B cell (primary cell): ENCODE data around the gene ATP2B3. TPM values are rescaled to one million over a fixed set of nuclear protein-coding genes. Genes with fewer than 3 reads are reported as not detected.

Experiments
- ATAC-seq: fragments of 200-7000 bp; cut with Tn5 transposase; one replicate; pipeline ENCODE4 v1.10.0; 2021; ENCODE audit warnings: low read depth, mild to moderate bottlenecking, moderate number of reproducible peaks, moderate library complexity
- CTCF ChIA-PET: fragments of 350-600 bp; sonication (Branson Sonifier 250); formaldehyde crosslinking; loops from one replicate; lab custom pipeline; 2021; ENCODE audit warnings: antibody characterized with exemption, inconsistent platforms; lab: Charles Lee
- POLR2A ChIA-PET: fragments of 350-600 bp; sonication (Branson Sonifier 250); formaldehyde crosslinking; loops from one replicate; lab custom pipeline; 2021; ENCODE audit warnings: antibody characterized with exemption; lab: Charles Lee
- DNase-seq: peaks from one replicate; pipeline ENCODE4 v3.0.0; 2013
- H2AFZ ChIP-seq: 2 replicates; pipeline ENCODE4 v1.6.1; 2012; ENCODE audit warnings: mild to moderate bottlenecking, low read depth, low read length; ENCODE audit not compliant: insufficient read depth, poor library complexity, severe bottlenecking
- H3K27ac ChIP-seq, 2 donors: 1 replicate in 1 of 2; 2 replicates in 1 of 2; pipeline ENCODE4 v1.5.1; 2012 to 2013; ENCODE audit warnings: low read length in 2 of 2, mild to moderate bottlenecking in 2 of 2, moderate library complexity in 1 of 2
- H3K27me3 ChIP-seq, 4 experiments: fragments of 200-600 bp in 1 of 4; sonication (generic) in 1 of 4; replicated peaks in 1 of 4; 1 replicate in 2 of 4; 2 replicates in 2 of 4; pipeline versions ENCODE4 v1.6.1 to v1.7.0; 2013 to 2016; ENCODE audit warnings: low read length in 3 of 4, mild to moderate bottlenecking in 2 of 4, mixed read lengths in 1 of 4, moderate library complexity in 1 of 4; ENCODE audit not compliant: insufficient read depth in 4 of 4, control insufficient read depth in 3 of 4; ENCODE audit errors: control extremely low read depth in 1 of 4
- H3K36me3 ChIP-seq, 2 experiments: replicated peaks in 1 of 2; 1 replicate in 1 of 2; 2 replicates in 1 of 2; pipeline versions ENCODE4 v1.6.1 to v1.7.1; 2013; ENCODE audit warnings: low read length in 1 of 2; ENCODE audit not compliant: insufficient read depth in 2 of 2, control insufficient read depth in 1 of 2; ENCODE audit errors: control extremely low read depth in 1 of 2, extremely low read depth in 1 of 2
- H3K4me1 ChIP-seq, 2 donors: fragments of 200-600 bp in 1 of 2; sonication (generic) in 1 of 2; 1 replicate in 1 of 2; 2 replicates in 1 of 2; pipeline versions ENCODE4 v1.5.1 to v1.6.1; 2013 to 2017; ENCODE audit warnings: low read length in 2 of 2; ENCODE audit not compliant: control insufficient read depth in 2 of 2, insufficient read depth in 2 of 2
- H3K4me2 ChIP-seq: replicated peaks from 2 replicates; pipeline ENCODE3; 2012; ENCODE audit warnings: mild to moderate bottlenecking, low read depth, low read length; ENCODE audit not compliant: poor library complexity, severe bottlenecking
- H3K4me3 ChIP-seq, 5 experiments: fragments of 200-600 bp in 1 of 5; sonication (generic) in 1 of 5; 1 replicate in 3 of 5; 2 replicates in 2 of 5; pipeline versions ENCODE4 v1.5.1 to v1.7.0; 2011 to 2016; ENCODE audit warnings: low read length in 4 of 5, mild to moderate bottlenecking in 4 of 5, low read depth in 2 of 5, control low read depth in 1 of 5, moderate library complexity in 1 of 5; ENCODE audit not compliant: insufficient read depth in 1 of 5; ENCODE audit errors: control extremely low read depth in 1 of 5, extremely low read depth in 1 of 5
- H3K79me2 ChIP-seq: fragments of 200-600 bp; sonication (generic); one replicate; pipeline ENCODE4 v1.6.0; 2016; ENCODE audit warnings: low read length; ENCODE audit not compliant: control insufficient read depth, insufficient read depth
- H3K9ac ChIP-seq: fragments of 200-600 bp; sonication (generic); 2 replicates; pipeline ENCODE4 v1.6.1; 2017; ENCODE audit warnings: mild to moderate bottlenecking, low read length, moderate library complexity
- H3K9me3 ChIP-seq, 3 donors: one replicate each; pipeline versions ENCODE4 v1.6.1 to v1.7.1; 2013; ENCODE audit warnings: low read length in 2 of 3; ENCODE audit not compliant: control insufficient read depth in 2 of 3, insufficient read depth in 1 of 3; ENCODE audit errors: control extremely low read depth in 1 of 3
- H4K20me1 ChIP-seq: 2 replicates; pipeline ENCODE4 v1.6.0; 2012; ENCODE audit warnings: mild to moderate bottlenecking, low read length; ENCODE audit not compliant: insufficient read depth, control insufficient read depth, poor library complexity, severe bottlenecking
- H3K27ac Mint-ChIP-seq: one replicate; pipeline ENCODE4 v1.8.0; 2021; ENCODE audit warnings: mixed read lengths
- H3K27me3 Mint-ChIP-seq: one replicate; pipeline ENCODE4 v1.8.0; 2021; ENCODE audit warnings: mixed read lengths
- H3K4me1 Mint-ChIP-seq: one replicate; pipeline ENCODE4 v1.8.0; 2021; ENCODE audit warnings: mixed read lengths
- H3K4me3 Mint-ChIP-seq: one replicate; pipeline ENCODE4 v1.8.0; 2021; ENCODE audit warnings: mixed read lengths
- H3K9me3 Mint-ChIP-seq: one replicate; pipeline ENCODE4 v1.8.0; 2022; ENCODE audit warnings: mixed read lengths; ENCODE audit not compliant: insufficient read depth
- EZH2 ChIP-seq: IDR thresholded peaks from 2 replicates; pipeline ENCODE4 v1.6.1; 2012; ENCODE audit warnings: borderline replicate concordance, low read depth, mild to moderate bottlenecking, moderate library complexity, low read length; ENCODE audit not compliant: insufficient read depth, poor library complexity, severe bottlenecking
- WGBS: methylation state at CpG from one replicate; pipeline ENCODE4 v1.1.5; 2013; ENCODE audit warnings: missing lambda C conversion rate; ENCODE audit not compliant: insufficient coverage; 5-methylcytosine and 5-hydroxymethylcytosine counted together
- intact Hi-C: fragments of 100-400 bp; cut with micrococcal nuclease; formaldehyde crosslinking; loops from one replicate; pipeline ENCODE4 v1.10.0; 2022
- polyA plus RNA-seq: library from polyadenylated mRNA; depleted of rRNA; stranded (reverse); fragments of >200 nt; gene quantifications from 2 replicates; pipeline ENCODE4 v1.2.3, GENCODE V29; 2012
- total RNA-seq, 2 donors: library from RNA; stranded (reverse); fragments of 120-200 nt in 1 of 2; gene quantifications; 1 replicate in 1 of 2; 2 replicates in 1 of 2; pipeline versions ENCODE4 v1.2.3 to v1.2.4, GENCODE V29; 2013 to 2022
- TF ChIP-seq, protein P1 (sequence below): fragments of 200-600 bp; IDR thresholded peaks from one replicate; pipeline ENCODE4 v1.8.0; 2022; ENCODE audit warnings: antibody characterized with exemption, mild to moderate bottlenecking

ATP2B3 gene
- total and polyA plus RNA-seq, 2 donors (not counting 1 experiment from before 2014, with no cell fraction given): not detected

DNA sequence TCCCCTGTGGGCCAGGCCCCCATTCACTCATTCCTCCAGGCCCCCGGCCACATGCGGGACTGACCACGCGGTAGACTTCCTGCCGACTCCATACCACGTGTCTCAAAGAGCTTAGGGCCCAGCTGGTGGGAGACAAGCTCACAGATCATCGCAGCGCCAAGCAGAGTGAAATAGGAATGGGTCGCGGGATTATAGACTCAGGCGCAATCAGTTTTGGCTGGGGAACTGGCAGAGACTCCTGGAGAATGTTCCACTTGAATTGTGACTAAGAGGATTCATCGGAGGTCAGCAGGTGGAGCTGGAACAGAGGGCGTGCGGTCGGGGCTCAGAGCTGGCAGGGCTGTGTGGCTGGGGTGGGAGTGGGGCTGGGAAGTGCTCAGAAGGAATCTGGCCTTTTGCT is 15.6 kb downstream of the ATP2B3 start:
- Mint-ChIP-seq H3K4me3 (no peak overlapping the region), H3K9me3 (no peaks in the 10 kb centered on the region), H3K4me1 (no peaks in the 10 kb centered on the region), H3K27ac (no peak overlapping the region), H3K27me3 (peaks cover 4% of the 10 kb centered on the region)
- CTCF ChIA-PET: interaction anchor here (1.2 kb wide), 1 partner anchor 9 kb away, joined by 3 read pairs; no protein-coding TSS in a partner anchor
- Histone ChIP-seq H3K4me2 (no peak overlapping the region), H3K27me3 (no peaks in the 10 kb centered on the region), H3K27ac (no peak overlapping the region), H2AFZ (no peak overlapping the region), H3K9ac (no peak overlapping the region), H3K4me1 (no peaks in the 10 kb centered on the region), H3K9me3 (no peaks in the 10 kb centered on the region), H3K79me2 (no peaks in the 10 kb centered on the region), H4K20me1 (no peaks in the 10 kb centered on the region), H3K4me3 (no peak overlapping the region), H3K36me3 (no peaks in the 10 kb centered on the region)
- POLR2A ChIA-PET: no interaction called here
- intact Hi-C loops: no loop called here
- DNase-seq (no peak), ATAC-seq (no peak)
- WGBS: 81% methylated on average over 12 of the region's 15 CpGs
- TF ChIP-seq, protein P1, sequence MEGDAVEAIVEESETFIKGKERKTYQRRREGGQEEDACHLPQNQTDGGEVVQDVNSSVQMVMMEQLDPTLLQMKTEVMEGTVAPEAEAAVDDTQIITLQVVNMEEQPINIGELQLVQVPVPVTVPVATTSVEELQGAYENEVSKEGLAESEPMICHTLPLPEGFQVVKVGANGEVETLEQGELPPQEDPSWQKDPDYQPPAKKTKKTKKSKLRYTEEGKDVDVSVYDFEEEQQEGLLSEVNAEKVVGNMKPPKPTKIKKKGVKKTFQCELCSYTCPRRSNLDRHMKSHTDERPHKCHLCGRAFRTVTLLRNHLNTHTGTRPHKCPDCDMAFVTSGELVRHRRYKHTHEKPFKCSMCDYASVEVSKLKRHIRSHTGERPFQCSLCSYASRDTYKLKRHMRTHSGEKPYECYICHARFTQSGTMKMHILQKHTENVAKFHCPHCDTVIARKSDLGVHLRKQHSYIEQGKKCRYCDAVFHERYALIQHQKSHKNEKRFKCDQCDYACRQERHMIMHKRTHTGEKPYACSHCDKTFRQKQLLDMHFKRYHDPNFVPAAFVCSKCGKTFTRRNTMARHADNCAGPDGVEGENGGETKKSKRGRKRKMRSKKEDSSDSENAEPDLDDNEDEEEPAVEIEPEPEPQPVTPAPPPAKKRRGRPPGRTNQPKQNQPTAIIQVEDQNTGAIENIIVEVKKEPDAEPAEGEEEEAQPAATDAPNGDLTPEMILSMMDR: no peak
- no peak for TF ChIP-seq EZH2

DNA sequence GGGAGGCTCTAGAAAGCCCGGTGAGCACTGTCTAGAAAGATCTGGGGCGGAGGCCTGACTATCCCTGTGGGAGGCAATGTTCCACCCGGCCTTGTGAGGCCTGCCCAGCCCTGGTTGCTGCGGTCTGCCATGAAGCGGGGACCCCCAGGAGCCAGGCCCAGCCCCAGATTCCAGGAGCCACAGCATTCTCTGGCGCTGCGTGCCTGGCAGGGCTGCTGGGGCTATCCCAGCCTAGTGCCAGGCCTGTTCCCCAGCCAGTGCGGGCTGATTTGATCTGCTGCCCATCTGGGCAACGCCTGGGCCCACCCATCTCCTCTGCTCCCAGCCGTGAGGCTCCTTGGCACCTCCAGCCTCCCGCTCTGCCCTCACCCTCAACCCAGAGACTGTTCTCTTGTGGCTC is 19.6 kb downstream of the ATP2B3 start:
- ATAC-seq (no peak), DNase-seq (no peak)
- H3K9me3 ChIP-seq: no peaks in the 10 kb centered on the region
- Mint-ChIP-seq H3K27ac (no peak overlapping the region), H3K27me3 (peaks cover 3% of the 10 kb centered on the region), H3K4me3 (no peak overlapping the region), H3K9me3 (no peaks in the 10 kb centered on the region), H3K4me1 (no peaks in the 10 kb centered on the region)
- H3K79me2 ChIP-seq: no peaks in the 10 kb centered on the region
- no peak overlapping the region for H2AFZ ChIP-seq
- H3K4me3 ChIP-seq: no peak overlapping the region
- ChIA-PET CTCF (interaction anchor here (0.8 to 6.1 kb wide), 2 partner anchors 120 to 128 kb away, joined by 4 to 95 read pairs; no protein-coding TSS in a partner anchor), POLR2A (no interaction called here)
- H4K20me1 ChIP-seq: no peaks in the 10 kb centered on the region
- TF ChIP-seq EZH2: no peak
- TF ChIP-seq, protein P1: no peak
- H3K4me1 ChIP-seq: peaks cover 0 to 3% of the 10 kb centered on the region in 2 donors
- no peaks in the 10 kb centered on the region for H3K27me3 ChIP-seq
- no peak overlapping the region for H3K27ac ChIP-seq
- H3K9ac ChIP-seq: no peak overlapping the region
- no peaks in the 10 kb centered on the region for H3K36me3 ChIP-seq
- intact Hi-C loops: no loop called here
- WGBS: 80% methylated on average over 10 of the region's 11 CpGs
- H3K4me2 ChIP-seq: no peak overlapping the region
